Measurements from ENCODE around the gene PRKCA. TPM values are rescaled to one million over a fixed set of nuclear protein-coding genes. Genes with fewer than 3 reads are reported as not detected.

The PRKCA gene
- total RNA-seq, 1 experiment from 2014 or later: 29.6 TPM

DNA sequence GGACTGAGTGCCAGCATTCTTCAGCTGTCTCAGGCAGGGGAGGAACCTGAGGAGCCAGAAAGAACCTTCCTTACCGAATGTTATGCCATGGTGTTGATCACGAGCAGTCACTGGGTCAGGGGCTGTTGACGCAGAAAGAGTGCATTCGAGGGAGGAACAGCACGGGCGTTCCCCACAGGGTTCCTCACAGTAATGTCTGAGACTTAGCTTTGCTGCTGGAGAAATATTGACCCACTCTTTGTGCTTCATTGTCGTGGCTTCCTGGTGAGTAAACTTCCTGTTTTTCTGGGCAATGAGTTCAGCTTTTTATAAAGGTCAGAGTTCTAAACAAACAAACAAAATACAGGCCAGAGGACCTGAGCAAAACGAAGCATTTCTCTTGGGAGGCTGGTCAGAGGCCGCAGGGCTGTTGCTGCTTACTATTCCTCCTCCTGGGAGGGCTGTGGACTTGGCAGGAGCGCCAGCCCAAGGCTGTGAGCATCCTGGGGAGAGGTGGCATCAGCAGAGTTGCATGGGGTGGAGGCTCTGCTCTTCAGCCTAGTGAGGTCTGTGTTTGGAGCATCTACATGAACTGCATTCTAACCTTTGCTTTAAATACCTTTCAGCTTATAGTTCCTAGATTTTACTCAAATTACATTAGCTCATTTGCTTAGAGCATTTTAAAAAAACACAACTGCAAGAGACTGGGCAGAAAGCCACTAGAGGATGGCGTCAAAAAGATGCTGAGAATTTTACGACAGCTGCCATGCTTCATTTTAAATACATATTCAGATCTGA is 389.4 kb downstream of the PRKCA start:
- intact Hi-C loops (cut with micrococcal nuclease; ENCODE audit: unreplicated experiment): no loop called here
- H3K4me1 ChIP-seq: no peaks in the 10 kb centered on the region

DNA sequence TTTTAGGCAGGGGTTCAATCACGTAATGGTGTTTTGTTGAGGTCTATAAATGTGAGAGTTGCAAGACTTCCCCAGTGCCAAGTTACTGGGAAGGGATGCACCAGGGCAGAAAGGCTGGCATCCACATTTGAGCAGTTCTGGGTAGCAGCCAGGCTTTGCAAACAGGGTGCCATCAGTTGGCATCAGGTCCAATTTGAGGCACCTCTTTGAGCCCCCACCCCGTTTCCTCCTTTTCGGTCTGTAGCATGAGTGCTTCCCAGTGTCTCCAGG is 389.9 kb downstream of the PRKCA start:
- ChIA-PET CTCF (no interaction called here), POLR2A (no interaction called here)
- TF ChIP-seq, protein P1, sequence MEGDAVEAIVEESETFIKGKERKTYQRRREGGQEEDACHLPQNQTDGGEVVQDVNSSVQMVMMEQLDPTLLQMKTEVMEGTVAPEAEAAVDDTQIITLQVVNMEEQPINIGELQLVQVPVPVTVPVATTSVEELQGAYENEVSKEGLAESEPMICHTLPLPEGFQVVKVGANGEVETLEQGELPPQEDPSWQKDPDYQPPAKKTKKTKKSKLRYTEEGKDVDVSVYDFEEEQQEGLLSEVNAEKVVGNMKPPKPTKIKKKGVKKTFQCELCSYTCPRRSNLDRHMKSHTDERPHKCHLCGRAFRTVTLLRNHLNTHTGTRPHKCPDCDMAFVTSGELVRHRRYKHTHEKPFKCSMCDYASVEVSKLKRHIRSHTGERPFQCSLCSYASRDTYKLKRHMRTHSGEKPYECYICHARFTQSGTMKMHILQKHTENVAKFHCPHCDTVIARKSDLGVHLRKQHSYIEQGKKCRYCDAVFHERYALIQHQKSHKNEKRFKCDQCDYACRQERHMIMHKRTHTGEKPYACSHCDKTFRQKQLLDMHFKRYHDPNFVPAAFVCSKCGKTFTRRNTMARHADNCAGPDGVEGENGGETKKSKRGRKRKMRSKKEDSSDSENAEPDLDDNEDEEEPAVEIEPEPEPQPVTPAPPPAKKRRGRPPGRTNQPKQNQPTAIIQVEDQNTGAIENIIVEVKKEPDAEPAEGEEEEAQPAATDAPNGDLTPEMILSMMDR (IDR thresholded peaks at IDR 0.05; ENCODE audit: insufficient read depth in 1 of 2, low read depth in 1 of 2, low read length in 1 of 2, severe bottlenecking in 1 of 2, unreplicated experiment in 1 of 2): no peak
- H3K27ac Mint-ChIP-seq (ENCODE audit: unreplicated experiment): no peak overlapping the region
- no TSS peak for BruUV-seq (replicated peaks)
- Histone ChIP-seq H3K4me1 (no peaks in the 10 kb centered on the region), H3K4me3 (ENCODE audit: low read depth, low read length) (no peak overlapping the region), H3K9me3 (no peaks in the 10 kb centered on the region), H3K36me3 (ENCODE audit: control insufficient read depth, insufficient read depth, low read length) (peaks cover 5% of the 10 kb centered on the region), H3K27me3 (replicated peaks; ENCODE audit: control insufficient read depth, insufficient read depth, low read length) (no peaks in the 10 kb centered on the region)
- intact Hi-C loops (cut with micrococcal nuclease; ENCODE audit: unreplicated experiment): no loop called here
- H3K9me3 Mint-ChIP-seq (ENCODE audit: unreplicated experiment): no peaks in the 10 kb centered on the region
- DNase-seq: no peak
- peaks cover 6% of the 10 kb centered on the region for H3K4me1 Mint-ChIP-seq (ENCODE audit: low read depth, unreplicated experiment)
- peaks cover 6% of the 10 kb centered on the region for H3K36me3 Mint-ChIP-seq (ENCODE audit: insufficient read depth, unreplicated experiment)
- H3K27me3 Mint-ChIP-seq (ENCODE audit: insufficient read depth, unreplicated experiment): no peaks in the 10 kb centered on the region
- no peak overlapping the region for H3K4me3 Mint-ChIP-seq (ENCODE audit: unreplicated experiment)

More for the DNA sequence above, 389.4 kb downstream of the PRKCA start:
- no TSS peak for BruUV-seq (replicated peaks)
- ChIA-PET POLR2A (no interaction called here), CTCF (no interaction called here)
- Histone ChIP-seq H3K9me3 (no peaks in the 10 kb centered on the region), H3K4me3 (ENCODE audit: low read depth, low read length) (no peak overlapping the region), H3K27me3 (replicated peaks; ENCODE audit: control insufficient read depth, insufficient read depth, low read length) (no peaks in the 10 kb centered on the region), H3K36me3 (ENCODE audit: control insufficient read depth, insufficient read depth, low read length) (peaks cover 3% of the 10 kb centered on the region)
- Mint-ChIP-seq H3K27me3 (ENCODE audit: insufficient read depth, unreplicated experiment) (no peaks in the 10 kb centered on the region), H3K9me3 (ENCODE audit: unreplicated experiment) (no peaks in the 10 kb centered on the region), H3K36me3 (ENCODE audit: insufficient read depth, unreplicated experiment) (peaks cover 6% of the 10 kb centered on the region), H3K27ac (ENCODE audit: unreplicated experiment) (no peak overlapping the region), H3K4me1 (ENCODE audit: low read depth, unreplicated experiment) (peaks cover 6% of the 10 kb centered on the region), H3K4me3 (ENCODE audit: unreplicated experiment) (no peak overlapping the region)
- DNase-seq: no peak
- TF ChIP-seq, protein P1 (IDR thresholded peaks at IDR 0.05; ENCODE audit: insufficient read depth in 1 of 2, low read depth in 1 of 2, low read length in 1 of 2, severe bottlenecking in 1 of 2, unreplicated experiment in 1 of 2): no peak

DNA sequence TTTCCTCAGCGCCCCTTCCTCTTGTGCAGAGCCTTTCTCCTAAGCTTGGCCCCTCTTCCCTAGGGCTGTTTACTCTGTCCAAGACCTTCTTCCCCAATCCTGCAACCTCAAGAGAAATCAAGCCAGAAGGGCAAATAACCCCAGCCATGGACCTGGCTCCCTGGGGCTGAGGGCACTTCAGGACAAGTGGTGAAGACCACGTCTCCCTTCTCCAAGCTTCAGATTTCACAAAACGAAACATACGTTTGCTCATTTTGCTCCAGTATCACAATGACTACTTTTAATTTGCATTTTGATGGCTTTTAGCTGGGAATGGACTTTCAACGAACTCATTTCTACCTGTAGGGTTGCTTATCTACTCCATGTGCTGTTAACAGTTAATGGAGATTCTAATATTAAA is 392.7 kb downstream of the PRKCA start:
- Mint-ChIP-seq H3K4me1 (ENCODE audit: low read depth, unreplicated experiment) (no peaks in the 10 kb centered on the region), H3K27ac (ENCODE audit: unreplicated experiment) (no peak overlapping the region), H3K36me3 (ENCODE audit: insufficient read depth, unreplicated experiment) (peaks cover 6% of the 10 kb centered on the region), H3K4me3 (ENCODE audit: unreplicated experiment) (no peak overlapping the region), H3K27me3 (ENCODE audit: insufficient read depth, unreplicated experiment) (no peaks in the 10 kb centered on the region), H3K9me3 (ENCODE audit: unreplicated experiment) (peaks cover 8% of the 10 kb centered on the region)
- Histone ChIP-seq H3K27me3 (replicated peaks; ENCODE audit: control insufficient read depth, insufficient read depth, low read length) (no peaks in the 10 kb centered on the region), H3K9me3 (0 out of 2 replicates have a peak, but pooled peaks cover 2% of the 10 kb centered on the region), H3K4me3 (ENCODE audit: low read depth, low read length) (no peak overlapping the region), H3K36me3 (ENCODE audit: control insufficient read depth, insufficient read depth, low read length) (peaks cover 4% of the 10 kb centered on the region; the same call in 1 of the 2 replicates), H3K4me1 (no peaks in the 10 kb centered on the region)
- intact Hi-C loops (cut with micrococcal nuclease; ENCODE audit: unreplicated experiment): no loop called here
- POLR2A ChIA-PET: interaction anchor here (0.7 kb wide), 1 partner anchor 574 kb away, joined by 12 read pairs; no protein-coding TSS in a partner anchor
- TF ChIP-seq, protein P1 (IDR thresholded peaks at IDR 0.05; ENCODE audit: insufficient read depth in 1 of 2, low read depth in 1 of 2, low read length in 1 of 2, severe bottlenecking in 1 of 2, unreplicated experiment in 1 of 2): no peak
- CTCF ChIA-PET: no interaction called here
- no TSS peak for BruUV-seq (replicated peaks)
- DNase-seq: no peak

Data from Caco-2 (cell line).